ENCODE measurements around the gene DAG1. TPM values are rescaled to one million over a fixed set of nuclear protein-coding genes. Genes with fewer than 3 reads are reported as not detected.
"Not testable (repeated sequence)": the region's sequence is repeated elsewhere in the genome, so short reads cannot be mapped to it uniquely, and the experiment has no call there.

The DAG1 gene
- total RNA-seq, 1 experiment from 2014 or later, result 93.0 TPM

GRCh38 chr3:49495023-49495422, 25.0 kb downstream of the DAG1 start:
- H2BK12ac ChIP-seq (ENCODE audit: insufficient read length, low read depth, low read length), result no peak overlapping the region
- H3K9ac ChIP-seq (ENCODE audit: extremely low read depth, insufficient read length, low read length), result no peak overlapping the region
- no peaks in the 10 kb centered on the region for H3K23me2 ChIP-seq (ENCODE audit: insufficient read length, low read depth, low read length, poor library complexity, severe bottlenecking)
- no peak overlapping the region for H3K18ac ChIP-seq (ENCODE audit: insufficient read length, low read depth, low read length)
- DNase-seq, result no peak
- H4K91ac ChIP-seq (ENCODE audit: insufficient read length, low read depth, low read length), result no peak overlapping the region
- Mint-ChIP-seq H3K27ac (no peak overlapping the region), H3K4me3 (no peak overlapping the region), H3K9me3 (no peaks in the 10 kb centered on the region), H3K27me3 (ENCODE audit: low read depth) (no peaks in the 10 kb centered on the region), H3K4me1 (no peaks in the 10 kb centered on the region), H3K36me3 (ENCODE audit: insufficient read depth in 1 of 3, low read depth in 3 of 3) (peaks cover 0 to 12% (median 7%) of the 10 kb centered on the region in 3 experiments; a peak in 4 of 7 replicates)
- no peak overlapping the region for H2BK20ac ChIP-seq (ENCODE audit: low read depth, low read length, poor library complexity, severe bottlenecking)
- H3K79me1 ChIP-seq (ENCODE audit: insufficient read depth, low read depth, low read length, poor library complexity, severe bottlenecking), result peaks cover 17% of the 10 kb centered on the region
- H3K4me1 ChIP-seq (ENCODE audit: insufficient read depth, low read length), result no peaks in the 10 kb centered on the region; the same call in 1 of the 2 replicates
- no peak overlapping the region for H2AK5ac ChIP-seq (ENCODE audit: insufficient read length, low read length)
- no peak overlapping the region for H3K27ac ChIP-seq (ENCODE audit: insufficient read length, low read depth, low read length)
- H4K5ac ChIP-seq (ENCODE audit: insufficient read length, low read depth, low read length), result no peak overlapping the region
- no peak for TF ChIP-seq CTCF (conservative IDR thresholded peaks at IDR 0.05)
- no peak overlapping the region for H3K4ac ChIP-seq (ENCODE audit: low read depth, low read length)
- no peaks in the 10 kb centered on the region for H3K27me3 ChIP-seq (ENCODE audit: insufficient read depth, low read length)
- H2AFZ ChIP-seq (ENCODE audit: low read length), result no peak overlapping the region
- H2BK15ac ChIP-seq (ENCODE audit: low read depth, low read length), result no peak overlapping the region
- H3K56ac ChIP-seq (ENCODE audit: insufficient read length, low read depth, low read length), result no peak overlapping the region
- no peaks in the 10 kb centered on the region for H4K20me1 ChIP-seq (ENCODE audit: control insufficient read depth, insufficient read depth, insufficient read length)
- no peak overlapping the region for H2BK120ac ChIP-seq (ENCODE audit: low read depth, low read length, poor library complexity, severe bottlenecking)
- H3K14ac ChIP-seq (ENCODE audit: insufficient read depth, low read length), result no peak overlapping the region
- no peak overlapping the region for H4K8ac ChIP-seq (replicated peaks; ENCODE audit: insufficient read length, low read depth, low read length)
- no peaks in the 10 kb centered on the region; the same call in 1 of the 2 replicates for H3K79me2 ChIP-seq (ENCODE audit: insufficient read depth, low read length)
- no peak overlapping the region for H3K4me2 ChIP-seq (ENCODE audit: insufficient read depth, insufficient read length, low read length)
- no peak overlapping the region for H2BK5ac ChIP-seq (ENCODE audit: insufficient read length, low read length)
- H3T11ph ChIP-seq (ENCODE audit: low read length), result no peak overlapping the region
- no peak overlapping the region for H3K23ac ChIP-seq (ENCODE audit: insufficient read length, low read depth, low read length)
- H3K9me3 ChIP-seq (ENCODE audit: control insufficient read depth, low read depth, low read length), result no peaks in the 10 kb centered on the region

- not testable (repeated sequence) for H2AFZ ChIP-seq (ENCODE audit: low read length); H3K27ac ChIP-seq (ENCODE audit: insufficient read length, low read depth, low read length); H3K4me1 Mint-ChIP-seq; H3K23ac ChIP-seq (ENCODE audit: insufficient read length, low read depth, low read length); H2BK12ac ChIP-seq (ENCODE audit: insufficient read length, low read depth, low read length); H4K5ac ChIP-seq (ENCODE audit: insufficient read length, low read depth, low read length); H3K56ac ChIP-seq (ENCODE audit: insufficient read length, low read depth, low read length); H2AK5ac ChIP-seq (ENCODE audit: insufficient read length, low read length); H3K14ac ChIP-seq (ENCODE audit: insufficient read depth, low read length); H3K9me3 ChIP-seq (ENCODE audit: control insufficient read depth, low read depth, low read length); H4K91ac ChIP-seq (ENCODE audit: insufficient read length, low read depth, low read length); DNase-seq; H3K27me3 ChIP-seq (ENCODE audit: insufficient read depth, low read length); H3K4me2 ChIP-seq (ENCODE audit: insufficient read depth, insufficient read length, low read length); H3K18ac ChIP-seq (ENCODE audit: insufficient read length, low read depth, low read length); H2BK15ac ChIP-seq (ENCODE audit: low read depth, low read length); H4K8ac ChIP-seq (replicated peaks; ENCODE audit: insufficient read length, low read depth, low read length); H2BK120ac ChIP-seq (ENCODE audit: low read depth, low read length, poor library complexity, severe bottlenecking); H3T11ph ChIP-seq (ENCODE audit: low read length); H3K23me2 ChIP-seq (ENCODE audit: insufficient read length, low read depth, low read length, poor library complexity, severe bottlenecking); H2BK20ac ChIP-seq (ENCODE audit: low read depth, low read length, poor library complexity, severe bottlenecking); H3K9ac ChIP-seq (ENCODE audit: extremely low read depth, insufficient read length, low read length); H4K20me1 ChIP-seq (ENCODE audit: control insufficient read depth, insufficient read depth, insufficient read length); H3K27ac Mint-ChIP-seq; H3K4me3 Mint-ChIP-seq; H2BK5ac ChIP-seq (ENCODE audit: insufficient read length, low read length); H3K27me3 Mint-ChIP-seq (ENCODE audit: low read depth); H3K4ac ChIP-seq (ENCODE audit: low read depth, low read length); H3K79me2 ChIP-seq (ENCODE audit: insufficient read depth, low read length); H3K79me1 ChIP-seq (ENCODE audit: insufficient read depth, low read depth, low read length, poor library complexity, severe bottlenecking); H3K9me3 Mint-ChIP-seq; H3K4me1 ChIP-seq (ENCODE audit: insufficient read depth, low read length)
- H3K36me3 Mint-ChIP-seq (ENCODE audit: insufficient read depth in 1 of 3, low read depth in 3 of 3), result peaks cover 0 to 12% (median 11%) of the 10 kb centered on the region in 3 experiments; a peak in 4 of 7 replicates
- no CpG with 5 or more reads among the region's 4 CpGs for WGBS (ENCODE audit: extremely low coverage, insufficient read length, low lambda C conversion rate)
Measured at GRCh38 chr3:49496845-49497244, 26.8 kb downstream of the DAG1 start.

Data from H9 (cell line).